MCF 10A (cell line): Measurements from ENCODE around the gene PTPN5. TPM values are rescaled to one million over a fixed set of nuclear protein-coding genes. Genes with fewer than 3 reads are reported as not detected.

Source experiments
- BruUV-seq: library from RNA; stranded (reverse); fragments of 400-500 nt; replicated peaks from 2 replicates; lab custom pipeline; 2021; lab: Mats Ljungman, UMichigan
- CTCF ChIA-PET: fragments of 300-600 bp; sonication (Branson Sonifier 250); formaldehyde crosslinking; extraction: SDS; loops from one replicate; lab custom pipeline; 2021; ENCODE audit warnings: antibody characterized with exemption, inconsistent platforms; lab: Yijun Ruan, JAX
- POLR2A ChIA-PET: fragments of 300-600, 350-650 bp; sonication (Branson Sonifier 250); formaldehyde crosslinking; extraction: SDS; loops from one replicate; lab custom pipeline; 2020; ENCODE audit warnings: antibody characterized with exemption, inconsistent platforms; lab: Yijun Ruan, JAX
- DNase-seq: peaks from one replicate; pipeline ENCODE4 v3.0.0-alpha.2; 2018; ENCODE audit not compliant: unreplicated experiment
- H3K27ac Mint-ChIP-seq: one replicate; pipeline ENCODE4 v1.8.0; 2022; ENCODE audit warnings: mild to moderate bottlenecking, low read depth, mixed read lengths; ENCODE audit not compliant: unreplicated experiment
- H3K27me3 Mint-ChIP-seq: one replicate; pipeline ENCODE4 v1.8.0; 2022; ENCODE audit warnings: mixed read lengths; ENCODE audit not compliant: insufficient read depth, unreplicated experiment
- H3K36me3 Mint-ChIP-seq: one replicate; pipeline ENCODE4 v1.8.0; 2022; ENCODE audit warnings: mild to moderate bottlenecking, moderate library complexity, mixed read lengths; ENCODE audit not compliant: insufficient read depth, unreplicated experiment
- H3K4me1 Mint-ChIP-seq: one replicate; pipeline ENCODE4 v1.8.0; 2022; ENCODE audit warnings: mixed read lengths; ENCODE audit not compliant: insufficient read depth, unreplicated experiment
- H3K4me3 Mint-ChIP-seq: one replicate; pipeline ENCODE4 v1.8.0; 2022; ENCODE audit warnings: mild to moderate bottlenecking, moderate library complexity, mixed read lengths; ENCODE audit not compliant: unreplicated experiment
- H3K9me3 Mint-ChIP-seq: one replicate; pipeline ENCODE4 v1.8.0; 2022; ENCODE audit warnings: mixed read lengths; ENCODE audit not compliant: unreplicated experiment
- intact Hi-C: fragments of 100-400 bp; cut with micrococcal nuclease; formaldehyde crosslinking; loops from 2 replicates; pipeline ENCODE4 v1.14.1; 2022
- total RNA-seq: library from RNA; stranded (reverse); gene quantifications from 2 replicates; pipeline ENCODE4 v1.2.3, GENCODE V29; 2022
- TF ChIP-seq, protein P1 (sequence below): fragments of 200-600 bp; IDR thresholded peaks from one replicate; pipeline ENCODE4 v1.8.0; 2022; ENCODE audit warnings: antibody characterized with exemption, mild to moderate bottlenecking; ENCODE audit not compliant: unreplicated experiment

PTPN5 gene
- total RNA-seq, 1 experiment from 2014 or later = not detected

- BruUV-seq = no TSS peak
- TF ChIP-seq, protein P1, sequence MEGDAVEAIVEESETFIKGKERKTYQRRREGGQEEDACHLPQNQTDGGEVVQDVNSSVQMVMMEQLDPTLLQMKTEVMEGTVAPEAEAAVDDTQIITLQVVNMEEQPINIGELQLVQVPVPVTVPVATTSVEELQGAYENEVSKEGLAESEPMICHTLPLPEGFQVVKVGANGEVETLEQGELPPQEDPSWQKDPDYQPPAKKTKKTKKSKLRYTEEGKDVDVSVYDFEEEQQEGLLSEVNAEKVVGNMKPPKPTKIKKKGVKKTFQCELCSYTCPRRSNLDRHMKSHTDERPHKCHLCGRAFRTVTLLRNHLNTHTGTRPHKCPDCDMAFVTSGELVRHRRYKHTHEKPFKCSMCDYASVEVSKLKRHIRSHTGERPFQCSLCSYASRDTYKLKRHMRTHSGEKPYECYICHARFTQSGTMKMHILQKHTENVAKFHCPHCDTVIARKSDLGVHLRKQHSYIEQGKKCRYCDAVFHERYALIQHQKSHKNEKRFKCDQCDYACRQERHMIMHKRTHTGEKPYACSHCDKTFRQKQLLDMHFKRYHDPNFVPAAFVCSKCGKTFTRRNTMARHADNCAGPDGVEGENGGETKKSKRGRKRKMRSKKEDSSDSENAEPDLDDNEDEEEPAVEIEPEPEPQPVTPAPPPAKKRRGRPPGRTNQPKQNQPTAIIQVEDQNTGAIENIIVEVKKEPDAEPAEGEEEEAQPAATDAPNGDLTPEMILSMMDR = no peak
- intact Hi-C loops = no loop called here
- CTCF ChIA-PET = no interaction called here
- Mint-ChIP-seq H3K36me3 (no peaks in the 10 kb centered on the region), H3K27me3 (peaks cover 70% of the 10 kb centered on the region), H3K9me3 (no peaks in the 10 kb centered on the region), H3K27ac (no peak overlapping the region), H3K4me3 (no peak overlapping the region), H3K4me1 (no peaks in the 10 kb centered on the region)
- POLR2A ChIA-PET = no interaction called here
- no peak for DNase-seq
Observed at GRCh38 chr11:18789942-18790341, 1.7 kb downstream of the PTPN5 start.

GRCh38 chr11:18785411-18785810, 6.2 kb downstream of the PTPN5 start:
- Mint-ChIP-seq H3K27ac (no peak overlapping the region), H3K27me3 (peaks cover 57% of the 10 kb centered on the region), H3K4me3 (no peak overlapping the region), H3K4me1 (peaks cover 4% of the 10 kb centered on the region), H3K36me3 (no peaks in the 10 kb centered on the region), H3K9me3 (no peaks in the 10 kb centered on the region)
- intact Hi-C loops = no loop called here
- ChIA-PET CTCF (interaction anchor here (0.6 to 2.7 kb wide), 3 partner anchors 10 to 57 kb away, joined by 3 to 12 read pairs (median 5); no protein-coding TSS in a partner anchor), POLR2A (no interaction called here)
- TF ChIP-seq, protein P1 = no peak
- BruUV-seq = no TSS peak
- no peak for DNase-seq

DNA sequence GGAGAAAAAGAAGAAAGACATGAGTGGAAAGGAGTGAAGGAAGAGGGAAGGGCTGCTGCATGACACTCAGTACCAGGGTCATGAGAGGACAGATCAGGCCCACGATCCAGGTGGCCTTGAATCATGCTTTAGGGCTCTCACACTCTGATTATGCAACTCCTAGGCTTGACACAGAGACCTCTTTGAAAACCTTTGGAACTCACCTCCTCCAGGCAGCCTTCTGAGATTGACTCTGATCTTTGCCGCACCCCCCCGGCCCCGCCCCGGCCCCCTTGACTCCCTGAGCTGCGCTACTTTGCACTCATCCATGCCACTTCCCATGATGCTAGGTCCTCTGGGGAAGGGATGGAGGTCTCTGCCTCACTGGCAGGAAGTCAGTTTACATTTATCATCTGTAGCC, 10.7 kb downstream of the PTPN5 start:
- intact Hi-C loops = no loop called here
- peaks cover 7% of the 10 kb centered on the region for H3K4me1 Mint-ChIP-seq
- no peaks in the 10 kb centered on the region for H3K36me3 Mint-ChIP-seq
- ChIA-PET POLR2A (interaction anchor here (0.6 kb wide), 1 partner anchor 62 kb away, joined by 4 read pairs; no protein-coding TSS in a partner anchor), CTCF (interaction anchor here (0.7 to 7.8 kb wide), 4 partner anchors 17 to 290 kb away, joined by 3 to 68 read pairs (median 3); no protein-coding TSS in a partner anchor)
- peaks cover 20% of the 10 kb centered on the region for H3K27me3 Mint-ChIP-seq
- H3K4me3 Mint-ChIP-seq = no peak overlapping the region
- no peak for DNase-seq
- TF ChIP-seq, protein P1 = no peak
- no TSS peak for BruUV-seq
- no peaks in the 10 kb centered on the region for H3K9me3 Mint-ChIP-seq
- no peak overlapping the region for H3K27ac Mint-ChIP-seq

GRCh38 chr11:18780329-18780728, 11.3 kb downstream of the PTPN5 start:
- peaks cover 20% of the 10 kb centered on the region for H3K27me3 Mint-ChIP-seq
- H3K27ac Mint-ChIP-seq = no peak overlapping the region
- TF ChIP-seq, protein P1 = no peak
- H3K4me1 Mint-ChIP-seq = peaks cover 7% of the 10 kb centered on the region
- H3K9me3 Mint-ChIP-seq = no peaks in the 10 kb centered on the region
- ChIA-PET POLR2A (interaction anchor here (0.6 kb wide), 1 partner anchor 62 kb away, joined by 4 read pairs; no protein-coding TSS in a partner anchor), CTCF (interaction anchor here (0.8 to 7.8 kb wide), 5 partner anchors 16 to 291 kb away, joined by 3 to 68 read pairs (median 3); no protein-coding TSS in a partner anchor)
- intact Hi-C loops = no loop called here
- no peak overlapping the region for H3K4me3 Mint-ChIP-seq
- no peaks in the 10 kb centered on the region for H3K36me3 Mint-ChIP-seq
- no TSS peak for BruUV-seq
- DNase-seq = no peak
